GM12878 (cell line): ENCODE data around the gene PARP1. TPM values are rescaled to one million over a fixed set of nuclear protein-coding genes. Genes with fewer than 3 reads are reported as not detected.

ENCODE experiments used
- ATAC-seq: fragments of 200-7000 bp; cut with Tn5 transposase; 3 replicates; pipeline ENCODE4 v1.9.1; 2020; ENCODE audit warnings: mild to moderate bottlenecking, moderate library complexity
- BruUV-seq: library from RNA; stranded (reverse); fragments of 400-500 nt; replicated peaks from 2 replicates; lab custom pipeline; 2021; lab: Mats Ljungman, UMichigan
- CTCF ChIA-PET: fragments of 300-600 bp; sonication (Branson Sonifier 250); formaldehyde crosslinking; extraction: SDS; loops from one replicate; lab custom pipeline; 2021; ENCODE audit warnings: inconsistent platforms; lab: Yijun Ruan, JAX
- POLR2A ChIA-PET: fragments of 350-600 bp; formaldehyde crosslinking; extraction: SDS; loops from one replicate; lab custom pipeline; 2021; ENCODE audit warnings: inconsistent platforms; lab: Charles Lee
- RAD21 ChIA-PET: fragments of 300-600 bp; sonication (Branson Sonifier 250); formaldehyde crosslinking; loops from one replicate; lab custom pipeline; 2023; ENCODE audit warnings: antibody characterized with exemption; ENCODE audit not compliant: unreplicated experiment; lab: Charles Lee
- SMC1A ChIA-PET: fragments of 300-600 bp; sonication (Branson Sonifier 250); formaldehyde crosslinking; loops from one replicate; lab custom pipeline; 2023; ENCODE audit not compliant: unreplicated experiment, uncharacterized antibody; lab: Charles Lee
- DNase-seq: peaks from one replicate; pipeline ENCODE4 v3.0.0-alpha.2; 2011; ENCODE audit warnings: low read depth, low spot score
- FAIRE-seq: peaks from 3 replicates; lab custom pipeline; 2011; peaks lifted over from hg19 to GRCh38; lab: Jason Lieb, UNC
- H2AFZ ChIP-seq: 2 replicates; pipeline ENCODE4 v1.6.0; 2011; ENCODE audit warnings: low read depth, low read length, control low read depth; ENCODE audit not compliant: control insufficient read depth
- H3K27ac ChIP-seq: 2 replicates; pipeline ENCODE4 v1.5.1; 2011; ENCODE audit warnings: control low read depth; ENCODE audit not compliant: control insufficient read depth, insufficient read depth
- H3K27me3 ChIP-seq, 2 experiments: replicated peaks in 1 of 2; 2 replicates each; pipeline versions ENCODE4 v1.6.0 to v1.6.1; 2011; ENCODE audit warnings: low read length in 1 of 2; ENCODE audit not compliant: control insufficient read depth in 2 of 2, insufficient read depth in 2 of 2
- H3K36me3 ChIP-seq, 2 experiments: 2 replicates each; pipeline ENCODE4 v1.5.1; 2011; ENCODE audit warnings: low read length in 1 of 2; ENCODE audit not compliant: control insufficient read depth in 2 of 2, insufficient read depth in 2 of 2
- H3K4me1 ChIP-seq: 2 replicates; pipeline ENCODE4 v1.6.1; 2011; ENCODE audit warnings: mild to moderate bottlenecking, low read length, moderate library complexity, mixed read lengths; ENCODE audit not compliant: control insufficient read depth, insufficient read depth
- H3K4me2 ChIP-seq: 2 replicates; pipeline ENCODE4 v1.6.0; 2011; ENCODE audit warnings: control low read depth; ENCODE audit not compliant: control insufficient read depth, insufficient read depth
- H3K4me3 ChIP-seq: fragments of 200-600 bp; sonication (generic); 2 replicates; pipeline ENCODE4 v1.5.1; 2016
- H3K79me2 ChIP-seq: 2 replicates; pipeline ENCODE4 v1.6.0; 2011; ENCODE audit warnings: low read length; ENCODE audit not compliant: control insufficient read depth, insufficient read depth
- H3K9ac ChIP-seq: 2 replicates; pipeline ENCODE4 v1.8.0; 2011; ENCODE audit warnings: low read length, control low read depth, mixed read lengths; ENCODE audit not compliant: control insufficient read depth, insufficient read depth
- H3K9me3 ChIP-seq: replicated peaks from 3 replicates; pipeline ENCODE4 v1.5.1; 2011; ENCODE audit warnings: mild to moderate bottlenecking, low read length; ENCODE audit not compliant: control insufficient read depth, insufficient read depth
- H4K20me1 ChIP-seq: 2 replicates; pipeline ENCODE4 v1.6.0; 2011; ENCODE audit not compliant: control insufficient read depth, insufficient read depth
- BMI1 ChIP-seq: fragments of 450-650 bp; IDR thresholded peaks from 2 replicates; pipeline ENCODE4 v1.6.1; 2016; ENCODE audit warnings: mild to moderate bottlenecking, moderate library complexity, borderline replicate concordance
- HDAC6 ChIP-seq: fragments of 200-600 bp; sonication (generic); IDR thresholded peaks from one replicate; pipeline ENCODE4 v1.8.0; 2017; ENCODE audit warnings: antibody characterized with exemption; ENCODE audit not compliant: unreplicated experiment
- RAD51 ChIP-seq: fragments of 450-650 bp; IDR thresholded peaks from 2 replicates; pipeline ENCODE4 v1.6.1; 2016; ENCODE audit warnings: moderate library complexity, mild to moderate bottlenecking, inconsistent platforms
- RBBP5 ChIP-seq: fragments of 200-600 bp; sonication (generic); conservative IDR thresholded peaks from 2 replicates; pipeline ENCODE4 v1.6.1; 2016
- SIN3A ChIP-seq: IDR thresholded peaks from 2 replicates; pipeline ENCODE4 v1.6.1; 2012; ENCODE audit warnings: low read depth, low read length, improper control_type of control experiment
- SRF ChIP-seq, 2 experiments: IDR thresholded peaks; 2 replicates each; pipeline ENCODE4 v1.6.1; 2011; ENCODE audit warnings: low read depth in 2 of 2, low read length in 2 of 2, mild to moderate bottlenecking in 1 of 2, moderate library complexity in 1 of 2
- TAF1 ChIP-seq: IDR thresholded peaks from 2 replicates; pipeline ENCODE4 v1.6.1; 2011; ENCODE audit warnings: mild to moderate bottlenecking, low read depth, low read length, borderline replicate concordance
- TCF12 ChIP-seq: IDR thresholded peaks from 2 replicates; pipeline ENCODE4 v1.6.1; 2011; ENCODE audit warnings: low read depth, mild to moderate bottlenecking, low read length
- ZSCAN29 ChIP-seq: fragments of 450-650 bp; IDR thresholded peaks from 2 replicates; pipeline ENCODE4 v1.6.1; 2017; ENCODE audit warnings: mild to moderate bottlenecking, moderate library complexity
- WGBS: methylation state at CpG from one replicate; pipeline ENCODE4 v1.1.6; 2016; ENCODE audit warnings: low lambda C conversion rate; ENCODE audit not compliant: insufficient replicate concordance, insufficient coverage; ENCODE audit errors: missing lambda C conversion rate; 5-methylcytosine and 5-hydroxymethylcytosine counted together
- in situ Hi-C: fragments of 300-500 bp; cut with MboI; formaldehyde crosslinking; loops from 9 replicates; pipeline ENCODE4 v1.14.3; 2018; ENCODE audit warnings: mixed read lengths
- intact Hi-C: fragments of 100-400 bp; cut with micrococcal nuclease; formaldehyde crosslinking; loops from one replicate; pipeline ENCODE4 v1.14.2; 2022; ENCODE audit not compliant: unreplicated experiment
- polyA plus RNA-seq, 11 experiments: library from polyadenylated mRNA; depleted of rRNA in 4 of 11; unstranded in 6 of 11; stranded (reverse) in 5 of 11; fragments of >200 nt; fragmentation: Nextera tagmentation in 4 of 11; fragmentation: Illumina TruSeq in 1 of 11; extraction: Ambion mirVana in 4 of 11; extraction: Trizol in 1 of 11; gene quantifications; 1 replicate in 1 of 11; 2 replicates in 10 of 11; pipeline versions ENCODE4 v1.2.1 to v1.2.3, GENCODE V29; 2011 to 2016; ENCODE audit warnings: inconsistent platforms in 2 of 11, missing spikeins in 2 of 11, low read depth in 1 of 11
- total RNA-seq, 4 experiments: library from RNA; depleted of rRNA in 3 of 4; stranded (reverse); fragments of >200 nt in 3 of 4; fragmentation: Illumina TruSeq in 1 of 4; extraction: Trizol in 1 of 4; gene quantifications; 2 replicates each; pipeline versions ENCODE4 v1.2.1 to v1.2.3, GENCODE V29; 2013 to 2021
- TF ChIP-seq, protein P1 (sequence below): fragments of 450-650 bp; conservative IDR thresholded peaks from 2 replicates; pipeline ENCODE4 v1.6.1; 2017; ENCODE audit warnings: mild to moderate bottlenecking, moderate library complexity
- TF ChIP-seq, protein P2 (sequence below), 3 experiments: IDR thresholded peaks in 2 of 3; conservative IDR thresholded peaks in 1 of 3; 2 replicates each; pipeline ENCODE4 v1.5.1; 2011; ENCODE audit warnings: low read depth in 3 of 3, low read length in 3 of 3, mild to moderate bottlenecking in 3 of 3, control low read depth in 2 of 3, moderate library complexity in 2 of 3, inconsistent platforms in 1 of 3, mixed read lengths in 1 of 3; ENCODE audit not compliant: control insufficient read depth in 2 of 3, insufficient read depth in 1 of 3; ENCODE audit errors: extremely low read depth in 1 of 3
- TF ChIP-seq, protein P3 (sequence below): fragments of 450-650 bp; IDR thresholded peaks from 2 replicates; pipeline ENCODE4 v1.6.1; 2018; ENCODE audit warnings: borderline replicate concordance, mild to moderate bottlenecking; ENCODE audit not compliant: partially characterized antibody
- TF ChIP-seq, protein P4 (sequence below): IDR thresholded peaks from 2 replicates; pipeline ENCODE4 v1.6.1; 2011; ENCODE audit warnings: low read depth, low read length, improper control_type of control experiment, borderline replicate concordance

The PARP1 gene
- total and polyA plus RNA-seq, 10 of the 15 experiments (the other 5 are each of a cell fraction or from before 2014, with no cell fraction given), result 113 to 287 (median 265) TPM

DNA sequence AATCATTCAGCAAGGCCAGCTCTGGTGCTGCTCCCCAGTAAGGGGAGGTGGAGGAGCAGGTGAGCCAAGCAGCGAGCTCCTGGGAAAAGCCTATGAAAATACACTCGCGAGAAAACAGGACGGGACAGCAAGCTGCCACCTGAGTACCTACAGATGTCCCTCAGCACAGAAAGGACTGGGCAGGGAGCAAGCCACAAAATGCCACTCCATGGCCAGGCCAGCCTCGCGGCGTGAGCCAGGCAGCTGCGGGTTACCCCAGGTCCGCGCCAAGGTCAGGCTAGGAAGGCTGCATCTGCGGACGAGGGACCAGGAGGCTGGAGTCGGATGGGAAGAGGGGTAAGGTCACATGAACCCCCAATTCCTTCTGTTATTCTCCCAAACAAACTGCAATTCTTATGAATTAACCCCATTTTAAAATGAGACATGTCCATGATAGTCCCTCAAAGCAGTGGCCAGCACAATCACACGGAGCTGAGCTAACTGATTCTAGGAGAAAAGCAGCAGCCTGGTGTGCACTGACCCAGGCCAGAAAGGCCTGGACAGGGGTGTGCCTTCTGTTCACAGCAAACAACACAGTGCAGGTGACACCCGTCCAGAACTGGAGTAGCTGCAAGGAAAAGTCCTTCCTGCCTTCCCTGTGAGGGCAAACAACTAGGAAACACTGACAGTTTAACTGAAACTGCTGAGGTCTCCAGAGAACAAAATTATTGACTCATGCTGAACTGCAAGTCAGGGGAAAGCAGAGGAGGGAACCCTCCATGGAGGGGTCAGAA is 26.5 kb downstream of the PARP1 start:
- H3K4me3 ChIP-seq, result no peak overlapping the region
- H3K79me2 ChIP-seq, result no peaks in the 10 kb centered on the region
- H2AFZ ChIP-seq, result no peak overlapping the region
- no peaks in the 10 kb centered on the region for H3K9me3 ChIP-seq
- DNase-seq (no peak), ATAC-seq (no peak), FAIRE-seq (no peak)
- in situ Hi-C loops, result no loop called here
- no peak overlapping the region for H3K27ac ChIP-seq
- no peak overlapping the region for H3K4me2 ChIP-seq
- ChIA-PET CTCF (interaction anchor here (1.6 to 2.2 kb wide), 2 partner anchors 48 to 256 kb away, joined by 4 to 7 read pairs; no protein-coding TSS in a partner anchor), POLR2A (interaction anchor here (0.6 kb wide), 1 partner anchor 109 kb away, joined by 3 read pairs; no protein-coding TSS in a partner anchor), RAD21 (interaction anchor here (0.6 kb wide), 1 partner anchor 27 kb away, joined by 3 read pairs; the partner anchor contains the start of gene PARP1), SMC1A (interaction anchor here (0.7 kb wide), 1 partner anchor 26 kb away, joined by 3 read pairs; no protein-coding TSS in a partner anchor)
- BruUV-seq, result no TSS peak
- H4K20me1 ChIP-seq, result no peaks in the 10 kb centered on the region
- H3K27me3 ChIP-seq, result no peaks in the 10 kb centered on the region
- H3K4me1 ChIP-seq, result no peaks in the 10 kb centered on the region
- WGBS, result 97% methylated on average over 15 of the region's 15 CpGs
- peaks cover 53 to 78% of the 10 kb centered on the region in 2 experiments for H3K36me3 ChIP-seq
- intact Hi-C loops, result no loop called here
- H3K9ac ChIP-seq, result no peak overlapping the region
- TF ChIP-seq, protein P1, sequence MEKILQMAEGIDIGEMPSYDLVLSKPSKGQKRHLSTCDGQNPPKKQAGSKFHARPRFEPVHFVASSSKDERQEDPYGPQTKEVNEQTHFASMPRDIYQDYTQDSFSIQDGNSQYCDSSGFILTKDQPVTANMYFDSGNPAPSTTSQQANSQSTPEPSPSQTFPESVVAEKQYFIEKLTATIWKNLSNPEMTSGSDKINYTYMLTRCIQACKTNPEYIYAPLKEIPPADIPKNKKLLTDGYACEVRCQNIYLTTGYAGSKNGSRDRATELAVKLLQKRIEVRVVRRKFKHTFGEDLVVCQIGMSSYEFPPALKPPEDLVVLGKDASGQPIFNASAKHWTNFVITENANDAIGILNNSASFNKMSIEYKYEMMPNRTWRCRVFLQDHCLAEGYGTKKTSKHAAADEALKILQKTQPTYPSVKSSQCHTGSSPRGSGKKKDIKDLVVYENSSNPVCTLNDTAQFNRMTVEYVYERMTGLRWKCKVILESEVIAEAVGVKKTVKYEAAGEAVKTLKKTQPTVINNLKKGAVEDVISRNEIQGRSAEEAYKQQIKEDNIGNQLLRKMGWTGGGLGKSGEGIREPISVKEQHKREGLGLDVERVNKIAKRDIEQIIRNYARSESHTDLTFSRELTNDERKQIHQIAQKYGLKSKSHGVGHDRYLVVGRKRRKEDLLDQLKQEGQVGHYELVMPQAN, result no peak
- no peak for TF ChIP-seq SIN3A
- TF ChIP-seq HDAC6, result no peak
- no peak for TF ChIP-seq TCF12
- TF ChIP-seq, protein P2, sequence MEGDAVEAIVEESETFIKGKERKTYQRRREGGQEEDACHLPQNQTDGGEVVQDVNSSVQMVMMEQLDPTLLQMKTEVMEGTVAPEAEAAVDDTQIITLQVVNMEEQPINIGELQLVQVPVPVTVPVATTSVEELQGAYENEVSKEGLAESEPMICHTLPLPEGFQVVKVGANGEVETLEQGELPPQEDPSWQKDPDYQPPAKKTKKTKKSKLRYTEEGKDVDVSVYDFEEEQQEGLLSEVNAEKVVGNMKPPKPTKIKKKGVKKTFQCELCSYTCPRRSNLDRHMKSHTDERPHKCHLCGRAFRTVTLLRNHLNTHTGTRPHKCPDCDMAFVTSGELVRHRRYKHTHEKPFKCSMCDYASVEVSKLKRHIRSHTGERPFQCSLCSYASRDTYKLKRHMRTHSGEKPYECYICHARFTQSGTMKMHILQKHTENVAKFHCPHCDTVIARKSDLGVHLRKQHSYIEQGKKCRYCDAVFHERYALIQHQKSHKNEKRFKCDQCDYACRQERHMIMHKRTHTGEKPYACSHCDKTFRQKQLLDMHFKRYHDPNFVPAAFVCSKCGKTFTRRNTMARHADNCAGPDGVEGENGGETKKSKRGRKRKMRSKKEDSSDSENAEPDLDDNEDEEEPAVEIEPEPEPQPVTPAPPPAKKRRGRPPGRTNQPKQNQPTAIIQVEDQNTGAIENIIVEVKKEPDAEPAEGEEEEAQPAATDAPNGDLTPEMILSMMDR (IDR thresholded peaks at IDR 0.05 in 2 of 3, conservative IDR thresholded peaks at IDR 0.05 in 1 of 3; ENCODE audit: control insufficient read depth in 2 of 3, extremely low read depth in 1 of 3, insufficient read depth in 1 of 3, low read depth in 3 of 3, low read length in 3 of 3), result no peak
- TF ChIP-seq ZSCAN29, result no peak
- TF ChIP-seq, protein P3, sequence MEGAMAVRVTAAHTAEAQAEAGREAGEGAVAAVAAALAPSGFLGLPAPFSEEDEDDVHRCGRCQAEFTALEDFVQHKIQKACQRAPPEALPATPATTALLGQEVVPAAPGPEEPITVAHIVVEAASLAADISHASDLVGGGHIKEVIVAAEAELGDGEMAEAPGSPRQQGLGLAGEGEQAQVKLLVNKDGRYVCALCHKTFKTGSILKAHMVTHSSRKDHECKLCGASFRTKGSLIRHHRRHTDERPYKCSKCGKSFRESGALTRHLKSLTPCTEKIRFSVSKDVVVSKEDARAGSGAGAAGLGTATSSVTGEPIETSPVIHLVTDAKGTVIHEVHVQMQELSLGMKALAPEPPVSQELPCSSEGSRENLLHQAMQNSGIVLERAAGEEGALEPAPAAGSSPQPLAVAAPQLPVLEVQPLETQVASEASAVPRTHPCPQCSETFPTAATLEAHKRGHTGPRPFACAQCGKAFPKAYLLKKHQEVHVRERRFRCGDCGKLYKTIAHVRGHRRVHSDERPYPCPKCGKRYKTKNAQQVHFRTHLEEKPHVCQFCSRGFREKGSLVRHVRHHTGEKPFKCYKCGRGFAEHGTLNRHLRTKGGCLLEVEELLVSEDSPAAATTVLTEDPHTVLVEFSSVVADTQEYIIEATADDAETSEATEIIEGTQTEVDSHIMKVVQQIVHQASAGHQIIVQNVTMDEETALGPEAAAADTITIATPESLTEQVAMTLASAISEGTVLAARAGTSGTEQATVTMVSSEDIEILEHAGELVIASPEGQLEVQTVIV, result no peak
- TF ChIP-seq BMI1, result no peak
- no peak for TF ChIP-seq SRF (IDR thresholded peaks at IDR 0.05; ENCODE audit: low read depth in 2 of 2, low read length in 2 of 2)
- TF ChIP-seq RAD51, result no peak
- TF ChIP-seq, protein P4, sequence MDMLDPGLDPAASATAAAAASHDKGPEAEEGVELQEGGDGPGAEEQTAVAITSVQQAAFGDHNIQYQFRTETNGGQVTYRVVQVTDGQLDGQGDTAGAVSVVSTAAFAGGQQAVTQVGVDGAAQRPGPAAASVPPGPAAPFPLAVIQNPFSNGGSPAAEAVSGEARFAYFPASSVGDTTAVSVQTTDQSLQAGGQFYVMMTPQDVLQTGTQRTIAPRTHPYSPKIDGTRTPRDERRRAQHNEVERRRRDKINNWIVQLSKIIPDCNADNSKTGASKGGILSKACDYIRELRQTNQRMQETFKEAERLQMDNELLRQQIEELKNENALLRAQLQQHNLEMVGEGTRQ, result no peak
- TF ChIP-seq RBBP5, result no peak
- no peak for TF ChIP-seq TAF1
